ENCODE results near the gene VPS4B.

GRCh38 chr18:63427558-63427957 lies 5.3 kb upstream of the VPS4B start:
- TF ChIP-seq CTCF (conservative IDR thresholded peaks at IDR 0.05; ENCODE audit: low read depth, low read length) (no peak), EZH2 (IDR thresholded peaks at IDR 0.05; ENCODE audit: low read length, unreplicated experiment) (no peak)

Data from PC-3 (cell line).